ENCODE results near the gene IGHMBP2.

Gene IGHMBP2

DNA sequence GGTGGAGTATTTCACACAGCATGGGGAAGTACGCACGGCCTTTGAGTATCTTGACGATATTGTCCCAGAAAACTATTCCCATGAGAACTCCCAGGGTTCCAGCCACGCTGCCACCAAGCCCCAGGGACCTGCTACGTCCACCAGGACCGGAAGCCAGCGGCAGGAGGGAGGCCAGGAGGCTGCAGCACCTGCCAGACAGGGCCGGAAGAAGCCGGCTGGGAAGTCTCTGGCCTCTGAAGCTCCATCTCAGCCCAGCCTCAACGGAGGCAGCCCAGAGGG, 32.6 kb downstream of the IGHMBP2 start:
- Histone ChIP-seq H3K9me2 (replicated peaks; ENCODE audit: insufficient read depth, low read length) (no peaks in the 10 kb centered on the region), H2AFZ (ENCODE audit: low read depth, low read length, severe bottlenecking) (no peak overlapping the region), H3K4me3 (ENCODE audit: insufficient read depth, low read length, poor library complexity, severe bottlenecking) (no peak overlapping the region), H3K9ac (ENCODE audit: low read length) (no peak overlapping the region), H3K27me3 (ENCODE audit: low read length) (no peaks in the 10 kb centered on the region), H3K79me2 (ENCODE audit: insufficient read depth, low read length) (no peaks in the 10 kb centered on the region), H3K27ac (ENCODE audit: low read depth, low read length) (no peak overlapping the region), H3F3A (ENCODE audit: insufficient read depth) (no peaks in the 10 kb centered on the region), H3K36me3 (ENCODE audit: low read length) (no peaks in the 10 kb centered on the region), H4K20me1 (ENCODE audit: low read depth, low read length) (no peaks in the 10 kb centered on the region), H3K9me3 (ENCODE audit: insufficient read depth, low read length) (no peaks in the 10 kb centered on the region), H3K4me2 (ENCODE audit: low read depth, low read length, poor library complexity, severe bottlenecking) (no peak overlapping the region)
- no peak for TF ChIP-seq CTCF (IDR thresholded peaks at IDR 0.05; ENCODE audit: insufficient read depth, low read length, poor library complexity, severe bottlenecking)
- TF ChIP-seq EZH2phosphoT487 (conservative IDR thresholded peaks at IDR 0.05; ENCODE audit: low read length): no peak

GRCh38 chr11:68936676-68937620, 33.3 kb downstream of the IGHMBP2 start:
- Histone ChIP-seq H3K27ac (ENCODE audit: low read depth, low read length) (no peak overlapping the region), H2AFZ (ENCODE audit: low read depth, low read length, severe bottlenecking) (no peak overlapping the region), H3K27me3 (ENCODE audit: low read length) (no peaks in the 10 kb centered on the region), H3K4me2 (ENCODE audit: low read depth, low read length, poor library complexity, severe bottlenecking) (no peak overlapping the region), H3K9me3 (ENCODE audit: insufficient read depth, low read length) (no peaks in the 10 kb centered on the region), H3K9ac (ENCODE audit: low read length) (no peak overlapping the region), H3K4me3 (ENCODE audit: insufficient read depth, low read length, poor library complexity, severe bottlenecking) (no peak overlapping the region), H3K79me2 (ENCODE audit: insufficient read depth, low read length) (no peaks in the 10 kb centered on the region), H3K36me3 (ENCODE audit: low read length) (no peaks in the 10 kb centered on the region), H3K9me2 (replicated peaks; ENCODE audit: insufficient read depth, low read length) (no peaks in the 10 kb centered on the region), H4K20me1 (ENCODE audit: low read depth, low read length) (no peaks in the 10 kb centered on the region), H3F3A (ENCODE audit: insufficient read depth) (no peaks in the 10 kb centered on the region)
- TF ChIP-seq EZH2phosphoT487 (conservative IDR thresholded peaks at IDR 0.05; ENCODE audit: low read length): no peak
- TF ChIP-seq CTCF (IDR thresholded peaks at IDR 0.05; ENCODE audit: insufficient read depth, low read length, poor library complexity, severe bottlenecking): no peak

DNA sequence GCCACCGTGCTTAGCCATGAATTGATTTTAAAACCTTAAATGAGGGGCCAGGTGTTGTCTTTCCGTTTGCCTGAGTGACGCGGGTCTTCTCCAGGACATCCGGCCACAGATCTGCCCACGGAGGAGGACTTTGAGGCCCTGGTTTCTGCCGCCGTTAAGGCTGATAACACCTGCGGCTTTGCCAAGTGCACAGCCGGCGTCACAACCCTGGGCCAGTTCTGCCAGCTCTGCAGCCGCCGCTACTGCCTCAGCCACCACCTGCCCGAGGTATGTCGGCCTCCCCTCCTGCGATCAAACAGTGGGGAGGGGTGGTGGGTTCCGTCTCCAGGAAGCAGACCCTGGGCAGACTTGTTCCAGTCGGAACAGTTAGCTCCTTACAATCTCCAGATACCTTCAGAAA, 34.4 kb downstream of the IGHMBP2 start:
- Histone ChIP-seq H3K36me3 (ENCODE audit: low read length) (no peaks in the 10 kb centered on the region), H2AFZ (ENCODE audit: low read depth, low read length, severe bottlenecking) (no peak overlapping the region), H3K9ac (ENCODE audit: low read length) (no peak overlapping the region), H4K20me1 (ENCODE audit: low read depth, low read length) (no peaks in the 10 kb centered on the region), H3K9me2 (replicated peaks; ENCODE audit: insufficient read depth, low read length) (no peaks in the 10 kb centered on the region), H3K4me2 (ENCODE audit: low read depth, low read length, poor library complexity, severe bottlenecking) (no peak overlapping the region), H3F3A (ENCODE audit: insufficient read depth) (no peaks in the 10 kb centered on the region), H3K4me3 (ENCODE audit: insufficient read depth, low read length, poor library complexity, severe bottlenecking) (no peak overlapping the region), H3K27me3 (ENCODE audit: low read length) (no peaks in the 10 kb centered on the region), H3K79me2 (ENCODE audit: insufficient read depth, low read length) (no peaks in the 10 kb centered on the region), H3K9me3 (ENCODE audit: insufficient read depth, low read length) (no peaks in the 10 kb centered on the region), H3K27ac (ENCODE audit: low read depth, low read length) (no peak overlapping the region)
- no peak for TF ChIP-seq CTCF (IDR thresholded peaks at IDR 0.05; ENCODE audit: insufficient read depth, low read length, poor library complexity, severe bottlenecking)
- no peak for TF ChIP-seq EZH2phosphoT487 (conservative IDR thresholded peaks at IDR 0.05; ENCODE audit: low read length)

All from SU-DHL-6 (cell line).